K562 (cell line): Measurements from ENCODE around the gene HIVEP3. TPM values are rescaled to one million over a fixed set of nuclear protein-coding genes. Genes with fewer than 3 reads are reported as not detected.

Experiments
- ERF ChIP-seq: fragments of 450-650 bp; formaldehyde crosslinking; IDR thresholded peaks from 2 replicates; pipeline ENCODE4 v1.4.0; 2020; ENCODE audit warnings: mild to moderate bottlenecking, mixed read lengths
- HDAC1 ChIP-seq, 2 experiments: fragments of 450-650 bp; IDR thresholded peaks; 2 replicates each; pipeline ENCODE4 v1.6.1; 2016 to 2017; ENCODE audit warnings: inconsistent platforms in 1 of 2, mild to moderate bottlenecking in 1 of 2, moderate library complexity in 1 of 2
- MAZ ChIP-seq, 2 experiments: fragments of 450-650 bp in 1 of 2; sonication (generic) in 1 of 2; formaldehyde crosslinking; IDR thresholded peaks in 1 of 2; conservative IDR thresholded peaks in 1 of 2; 2 replicates each; pipeline versions ENCODE4 v1.4.0 to v1.5.0; 2020; ENCODE audit warnings: mild to moderate bottlenecking in 1 of 2, missing genetic modification reagents in 1 of 2
- NCOR1 ChIP-seq: fragments of 450-650 bp; IDR thresholded peaks from 2 replicates; pipeline ENCODE4 v1.6.1; 2016; ENCODE audit warnings: mild to moderate bottlenecking, moderate library complexity
- POLR2AphosphoS5 ChIP-seq: IDR thresholded peaks from 2 replicates; pipeline ENCODE4 v1.6.1; 2011; ENCODE audit warnings: mild to moderate bottlenecking, low read depth, low read length, moderate library complexity; ENCODE audit not compliant: control insufficient read depth, insufficient read depth
- RBM39 ChIP-seq: fragments of 200-400 bp; formaldehyde crosslinking; optimal IDR thresholded peaks from 2 replicates; pipeline ENCODE3; 2018; ENCODE audit warnings: low read depth, low read length
- RNF2 ChIP-seq: sonication (generic); IDR thresholded peaks from 2 replicates; pipeline ENCODE4 v1.6.1; 2016
- ZNF668 ChIP-seq: fragments of 250-450 bp; sonication (Bioruptor Pico); IDR thresholded peaks from 2 replicates; pipeline ENCODE4 v1.8.0; 2022; ENCODE audit warnings: mild to moderate bottlenecking, inconsistent platforms
- polyA plus RNA-seq, 8 experiments: library from polyadenylated mRNA; depleted of rRNA in 4 of 8; stranded (reverse) in 5 of 8; unstranded in 3 of 8; fragments of >200 nt; fragmentation: Nextera tagmentation in 2 of 8; fragmentation: Illumina TruSeq in 1 of 8; extraction: Ambion mirVana in 2 of 8; extraction: Trizol in 1 of 8; gene quantifications; 2 replicates each; pipeline versions ENCODE4 v1.2.1 to v1.2.3, GENCODE V29; 2011 to 2014; ENCODE audit warnings: inconsistent platforms in 1 of 8, missing spikeins in 1 of 8
- total RNA-seq, 7 experiments: library from RNA; depleted of rRNA in 6 of 7; stranded (reverse); fragments of >200 nt in 6 of 7; fragmentation: Illumina TruSeq in 2 of 7; extraction: Trizol in 2 of 7; gene quantifications; 2 replicates each; pipeline versions ENCODE4 v1.2.1 to v1.2.3, GENCODE V29; 2011 to 2021; ENCODE audit warnings: low replicate concordance in 1 of 7
- TF ChIP-seq, protein P1 (sequence below): sonication (generic); formaldehyde crosslinking; IDR thresholded peaks from 2 replicates; pipeline ENCODE4 v1.8.0; 2022; ENCODE audit warnings: mild to moderate bottlenecking, missing genetic modification reagents
- TF ChIP-seq, protein P2 (sequence below): sonication (generic); IDR thresholded peaks from 2 replicates; pipeline ENCODE4 v1.6.1; 2016
- TF ChIP-seq, protein P3 (sequence below): fragments of 250-450 bp; sonication (Bioruptor Pico); IDR thresholded peaks from 2 replicates; pipeline ENCODE4 v1.5.0; 2020; ENCODE audit warnings: mild to moderate bottlenecking, borderline replicate concordance
- TF ChIP-seq, protein P4 (sequence below): fragments of 250-450 bp; sonication (Bioruptor Pico); IDR thresholded peaks from 2 replicates; pipeline ENCODE4 v1.9.0; 2021; ENCODE audit warnings: mild to moderate bottlenecking
- TF ChIP-seq, protein P5 (sequence below): fragments of 450-650 bp; IDR thresholded peaks from 2 replicates; pipeline ENCODE4 v1.6.1; 2016; ENCODE audit warnings: low read depth, mild to moderate bottlenecking, moderate library complexity
- TF ChIP-seq, protein P6 (sequence below): fragments of 450-650 bp; IDR thresholded peaks from 2 replicates; pipeline ENCODE4 v1.6.1; 2017; ENCODE audit warnings: antibody characterized with exemption, mild to moderate bottlenecking
- TF ChIP-seq, protein P7 (sequence below): fragments of 450-650 bp; IDR thresholded peaks from 2 replicates; pipeline ENCODE4 v1.6.1; 2017; ENCODE audit warnings: antibody characterized with exemption

HIVEP3 gene
- total and polyA plus RNA-seq, 9 of the 15 experiments (the other 6 are each of a cell fraction or from before 2014, with no cell fraction given) = 0.09 to 0.58 (median 0.34) TPM; not detected in 1

DNA sequence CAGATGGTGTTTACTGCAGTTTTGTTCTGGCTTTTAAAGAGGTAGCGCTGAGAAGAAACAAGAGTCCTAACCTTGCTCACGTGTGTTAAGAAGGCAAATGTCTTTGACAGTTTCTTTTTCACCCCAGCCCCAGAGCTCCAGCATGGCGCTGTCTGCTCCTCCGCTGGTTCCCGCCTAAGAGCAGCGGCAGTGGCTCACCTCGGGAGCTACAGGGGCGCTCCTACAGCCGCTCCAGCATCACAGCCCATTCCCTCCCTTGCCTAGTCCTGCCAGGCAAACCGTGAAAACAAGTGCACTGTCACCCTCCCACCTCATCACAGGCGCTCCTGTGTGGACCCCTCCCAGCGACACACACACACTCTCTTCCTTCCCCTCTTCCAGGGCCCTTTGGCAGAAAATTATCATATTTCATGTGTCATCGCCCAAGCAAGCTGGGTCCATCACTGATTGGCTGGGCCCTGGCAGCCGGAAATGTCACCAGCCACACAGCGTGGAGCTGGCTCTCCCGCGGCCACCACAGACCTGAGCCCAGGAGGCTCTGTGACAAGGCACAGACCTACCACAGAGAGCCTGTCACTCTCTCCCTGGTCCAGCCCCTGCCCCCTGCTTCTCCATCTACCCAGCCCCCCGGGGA, 1.2 kb upstream of the HIVEP3 start (continued):
- TF ChIP-seq, protein P1, sequence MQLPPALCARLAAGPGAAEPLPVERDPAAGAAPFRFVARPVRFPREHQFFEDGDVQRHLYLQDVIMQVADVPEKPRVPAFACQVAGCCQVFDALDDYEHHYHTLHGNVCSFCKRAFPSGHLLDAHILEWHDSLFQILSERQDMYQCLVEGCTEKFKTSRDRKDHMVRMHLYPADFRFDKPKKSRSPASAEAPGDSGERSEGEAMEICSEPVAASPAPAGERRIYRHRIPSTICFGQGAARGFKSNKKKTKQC = no peak
- TF ChIP-seq, protein P2, sequence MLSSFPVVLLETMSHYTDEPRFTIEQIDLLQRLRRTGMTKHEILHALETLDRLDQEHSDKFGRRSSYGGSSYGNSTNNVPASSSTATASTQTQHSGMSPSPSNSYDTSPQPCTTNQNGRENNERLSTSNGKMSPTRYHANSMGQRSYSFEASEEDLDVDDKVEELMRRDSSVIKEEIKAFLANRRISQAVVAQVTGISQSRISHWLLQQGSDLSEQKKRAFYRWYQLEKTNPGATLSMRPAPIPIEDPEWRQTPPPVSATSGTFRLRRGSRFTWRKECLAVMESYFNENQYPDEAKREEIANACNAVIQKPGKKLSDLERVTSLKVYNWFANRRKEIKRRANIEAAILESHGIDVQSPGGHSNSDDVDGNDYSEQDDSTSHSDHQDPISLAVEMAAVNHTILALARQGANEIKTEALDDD = 0 out of 2 replicates have a peak, but pooled peaks have one; percentile 14
- 0 out of 4 replicates have a peak, but pooled peaks have one; percentile 3 to 31 for TF ChIP-seq MAZ (CRISPR knock-in tag; conservative IDR thresholded peaks at IDR 0.05 in 1 of 2, IDR thresholded peaks at IDR 0.05 in 1 of 2)
- no peak for TF ChIP-seq POLR2AphosphoS5
- TF ChIP-seq HDAC1 (IDR thresholded peaks at IDR 0.05) = no peak
- no peak for TF ChIP-seq NCOR1
- TF ChIP-seq, protein P3, sequence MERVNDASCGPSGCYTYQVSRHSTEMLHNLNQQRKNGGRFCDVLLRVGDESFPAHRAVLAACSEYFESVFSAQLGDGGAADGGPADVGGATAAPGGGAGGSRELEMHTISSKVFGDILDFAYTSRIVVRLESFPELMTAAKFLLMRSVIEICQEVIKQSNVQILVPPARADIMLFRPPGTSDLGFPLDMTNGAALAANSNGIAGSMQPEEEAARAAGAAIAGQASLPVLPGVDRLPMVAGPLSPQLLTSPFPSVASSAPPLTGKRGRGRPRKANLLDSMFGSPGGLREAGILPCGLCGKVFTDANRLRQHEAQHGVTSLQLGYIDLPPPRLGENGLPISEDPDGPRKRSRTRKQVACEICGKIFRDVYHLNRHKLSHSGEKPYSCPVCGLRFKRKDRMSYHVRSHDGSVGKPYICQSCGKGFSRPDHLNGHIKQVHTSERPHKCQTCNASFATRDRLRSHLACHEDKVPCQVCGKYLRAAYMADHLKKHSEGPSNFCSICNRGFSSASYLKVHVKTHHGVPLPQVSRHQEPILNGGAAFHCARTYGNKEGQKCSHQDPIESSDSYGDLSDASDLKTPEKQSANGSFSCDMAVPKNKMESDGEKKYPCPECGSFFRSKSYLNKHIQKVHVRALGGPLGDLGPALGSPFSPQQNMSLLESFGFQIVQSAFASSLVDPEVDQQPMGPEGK (CRISPR knock-in tag) = no peak
- TF ChIP-seq, protein P4, sequence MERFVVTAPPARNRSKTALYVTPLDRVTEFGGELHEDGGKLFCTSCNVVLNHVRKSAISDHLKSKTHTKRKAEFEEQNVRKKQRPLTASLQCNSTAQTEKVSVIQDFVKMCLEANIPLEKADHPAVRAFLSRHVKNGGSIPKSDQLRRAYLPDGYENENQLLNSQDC (CRISPR knock-in tag) = no peak
- TF ChIP-seq, protein P5, sequence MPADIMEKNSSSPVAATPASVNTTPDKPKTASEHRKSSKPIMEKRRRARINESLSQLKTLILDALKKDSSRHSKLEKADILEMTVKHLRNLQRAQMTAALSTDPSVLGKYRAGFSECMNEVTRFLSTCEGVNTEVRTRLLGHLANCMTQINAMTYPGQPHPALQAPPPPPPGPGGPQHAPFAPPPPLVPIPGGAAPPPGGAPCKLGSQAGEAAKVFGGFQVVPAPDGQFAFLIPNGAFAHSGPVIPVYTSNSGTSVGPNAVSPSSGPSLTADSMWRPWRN = no peak
- TF ChIP-seq, protein P6, sequence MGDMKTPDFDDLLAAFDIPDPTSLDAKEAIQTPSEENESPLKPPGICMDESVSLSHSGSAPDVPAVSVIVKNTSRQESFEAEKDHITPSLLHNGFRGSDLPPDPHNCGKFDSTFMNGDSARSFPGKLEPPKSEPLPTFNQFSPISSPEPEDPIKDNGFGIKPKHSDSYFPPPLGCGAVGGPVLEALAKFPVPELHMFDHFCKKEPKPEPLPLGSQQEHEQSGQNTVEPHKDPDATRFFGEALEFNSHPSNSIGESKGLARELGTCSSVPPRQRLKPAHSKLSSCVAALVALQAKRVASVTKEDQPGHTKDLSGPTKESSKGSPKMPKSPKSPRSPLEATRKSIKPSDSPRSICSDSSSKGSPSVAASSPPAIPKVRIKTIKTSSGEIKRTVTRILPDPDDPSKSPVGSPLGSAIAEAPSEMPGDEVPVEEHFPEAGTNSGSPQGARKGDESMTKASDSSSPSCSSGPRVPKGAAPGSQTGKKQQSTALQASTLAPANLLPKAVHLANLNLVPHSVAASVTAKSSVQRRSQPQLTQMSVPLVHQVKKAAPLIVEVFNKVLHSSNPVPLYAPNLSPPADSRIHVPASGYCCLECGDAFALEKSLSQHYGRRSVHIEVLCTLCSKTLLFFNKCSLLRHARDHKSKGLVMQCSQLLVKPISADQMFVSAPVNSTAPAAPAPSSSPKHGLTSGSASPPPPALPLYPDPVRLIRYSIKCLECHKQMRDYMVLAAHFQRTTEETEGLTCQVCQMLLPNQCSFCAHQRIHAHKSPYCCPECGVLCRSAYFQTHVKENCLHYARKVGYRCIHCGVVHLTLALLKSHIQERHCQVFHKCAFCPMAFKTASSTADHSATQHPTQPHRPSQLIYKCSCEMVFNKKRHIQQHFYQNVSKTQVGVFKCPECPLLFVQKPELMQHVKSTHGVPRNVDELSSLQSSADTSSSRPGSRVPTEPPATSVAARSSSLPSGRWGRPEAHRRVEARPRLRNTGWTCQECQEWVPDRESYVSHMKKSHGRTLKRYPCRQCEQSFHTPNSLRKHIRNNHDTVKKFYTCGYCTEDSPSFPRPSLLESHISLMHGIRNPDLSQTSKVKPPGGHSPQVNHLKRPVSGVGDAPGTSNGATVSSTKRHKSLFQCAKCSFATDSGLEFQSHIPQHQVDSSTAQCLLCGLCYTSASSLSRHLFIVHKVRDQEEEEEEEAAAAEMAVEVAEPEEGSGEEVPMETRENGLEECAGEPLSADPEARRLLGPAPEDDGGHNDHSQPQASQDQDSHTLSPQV = no peak
- no peak for TF ChIP-seq ERF (CRISPR knock-in tag)
- TF ChIP-seq RBM39 = no peak
- TF ChIP-seq, protein P7, sequence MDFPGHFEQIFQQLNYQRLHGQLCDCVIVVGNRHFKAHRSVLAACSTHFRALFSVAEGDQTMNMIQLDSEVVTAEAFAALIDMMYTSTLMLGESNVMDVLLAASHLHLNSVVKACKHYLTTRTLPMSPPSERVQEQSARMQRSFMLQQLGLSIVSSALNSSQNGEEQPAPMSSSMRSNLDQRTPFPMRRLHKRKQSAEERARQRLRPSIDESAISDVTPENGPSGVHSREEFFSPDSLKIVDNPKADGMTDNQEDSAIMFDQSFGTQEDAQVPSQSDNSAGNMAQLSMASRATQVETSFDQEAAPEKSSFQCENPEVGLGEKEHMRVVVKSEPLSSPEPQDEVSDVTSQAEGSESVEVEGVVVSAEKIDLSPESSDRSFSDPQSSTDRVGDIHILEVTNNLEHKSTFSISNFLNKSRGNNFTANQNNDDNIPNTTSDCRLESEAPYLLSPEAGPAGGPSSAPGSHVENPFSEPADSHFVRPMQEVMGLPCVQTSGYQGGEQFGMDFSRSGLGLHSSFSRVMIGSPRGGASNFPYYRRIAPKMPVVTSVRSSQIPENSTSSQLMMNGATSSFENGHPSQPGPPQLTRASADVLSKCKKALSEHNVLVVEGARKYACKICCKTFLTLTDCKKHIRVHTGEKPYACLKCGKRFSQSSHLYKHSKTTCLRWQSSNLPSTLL = no peak
- TF ChIP-seq RNF2 = no peak
- TF ChIP-seq ZNF668 (CRISPR knock-in tag) = no peak
